ENCODE measurements around the gene RNF146. TPM values are rescaled to one million over a fixed set of nuclear protein-coding genes. Genes with fewer than 3 reads are reported as not detected.

Gene RNF146
- total RNA-seq, 4 donors from 2014 or later = 30.3 to 41.6 (median 35.1) TPM

- TF ChIP-seq CTCF (IDR thresholded peaks at IDR 0.05) (no peak), POLR2A (IDR thresholded peaks at IDR 0.05) (no peak)
- intact Hi-C loops (cut with DNase I; ENCODE audit: low total_unique reads) = loop anchor here (10.0 kb wide), 1 partner anchor 234 kb away; no protein-coding TSS in a partner anchor
- H3K4me3 ChIP-seq (ENCODE audit: low read depth, poor library complexity, severe bottlenecking) = no peak overlapping the region
- no peak for DNase-seq (ENCODE audit: low spot score in 2 of 2)
- 80 to 82% methylated on average over 4 of the region's 4 CpGs for WGBS, 2 donors
Observed at GRCh38 chr6:127290391-127291265, 24.0 kb downstream of the RNF146 start.

GRCh38 chr6:127291495-127291894 is 24.8 kb downstream of the RNF146 start:
- WGBS, 2 donors = 67 to 68% methylated on average over 5 of the region's 5 CpGs
- intact Hi-C loops (cut with DNase I; ENCODE audit: low total_unique reads) = loop anchor here (10.0 kb wide), 1 partner anchor 233 kb away; no protein-coding TSS in a partner anchor

GRCh38 chr6:127297502-127298070 is 30.9 kb downstream of the RNF146 start:
- intact Hi-C loops (cut with DNase I; ENCODE audit: low total_unique reads) = loop anchor here (10.0 kb wide), 1 partner anchor 227 kb away; no protein-coding TSS in a partner anchor
- DNase-seq (ENCODE audit: low spot score in 2 of 2) = no peak
- WGBS, 2 donors = 91 to 94% methylated on average over 4 of the region's 4 CpGs
- no peak for TF ChIP-seq POLR2A (IDR thresholded peaks at IDR 0.05)
- no peak for TF ChIP-seq CTCF (IDR thresholded peaks at IDR 0.05)
- no peak overlapping the region for H3K4me3 ChIP-seq (ENCODE audit: low read depth, poor library complexity, severe bottlenecking)

More at GRCh38 chr6:127291495-127291894, 24.8 kb downstream of the RNF146 start:
- no peak overlapping the region for H3K4me3 ChIP-seq (ENCODE audit: low read depth, poor library complexity, severe bottlenecking)
- no peak for DNase-seq (ENCODE audit: low spot score in 2 of 2)
- TF ChIP-seq CTCF (IDR thresholded peaks at IDR 0.05) (no peak), POLR2A (IDR thresholded peaks at IDR 0.05) (no peak)

- no peak for TF ChIP-seq CTCF (IDR thresholded peaks at IDR 0.05)
- TF ChIP-seq POLR2A (IDR thresholded peaks at IDR 0.05) = no peak
- WGBS, 2 donors = 74 to 89% methylated on average over 2 of the region's 2 CpGs
- intact Hi-C loops (cut with DNase I; ENCODE audit: low total_unique reads) = loop anchor here (10.0 kb wide), 1 partner anchor 226 kb away; no protein-coding TSS in a partner anchor
- H3K4me3 ChIP-seq (ENCODE audit: low read depth, poor library complexity, severe bottlenecking) = no peak overlapping the region
- DNase-seq (ENCODE audit: low spot score in 2 of 2) = no peak
Observed at GRCh38 chr6:127298475-127298874, 31.8 kb downstream of the RNF146 start.

GRCh38 chr6:127299522-127300240 is 33.0 kb downstream of the RNF146 start:
- intact Hi-C loops (cut with DNase I; ENCODE audit: low total_unique reads) = loop anchor here (10.0 kb wide), 2 partner anchors 125 to 225 kb away; no protein-coding TSS in a partner anchor
- 71 to 82% methylated on average over 4 of the region's 4 CpGs for whole genome bisulfite sequencing, 2 donors
- TF ChIP-seq POLR2A (IDR thresholded peaks at IDR 0.05) (no peak), CTCF (IDR thresholded peaks at IDR 0.05) (no peak)
- no peak for DNase-seq (ENCODE audit: low spot score in 2 of 2)
- H3K4me3 ChIP-seq (ENCODE audit: low read depth, poor library complexity, severe bottlenecking) = no peak overlapping the region
